ENCODE measurements around the gene KBTBD3.

The KBTBD3 gene, protein sequence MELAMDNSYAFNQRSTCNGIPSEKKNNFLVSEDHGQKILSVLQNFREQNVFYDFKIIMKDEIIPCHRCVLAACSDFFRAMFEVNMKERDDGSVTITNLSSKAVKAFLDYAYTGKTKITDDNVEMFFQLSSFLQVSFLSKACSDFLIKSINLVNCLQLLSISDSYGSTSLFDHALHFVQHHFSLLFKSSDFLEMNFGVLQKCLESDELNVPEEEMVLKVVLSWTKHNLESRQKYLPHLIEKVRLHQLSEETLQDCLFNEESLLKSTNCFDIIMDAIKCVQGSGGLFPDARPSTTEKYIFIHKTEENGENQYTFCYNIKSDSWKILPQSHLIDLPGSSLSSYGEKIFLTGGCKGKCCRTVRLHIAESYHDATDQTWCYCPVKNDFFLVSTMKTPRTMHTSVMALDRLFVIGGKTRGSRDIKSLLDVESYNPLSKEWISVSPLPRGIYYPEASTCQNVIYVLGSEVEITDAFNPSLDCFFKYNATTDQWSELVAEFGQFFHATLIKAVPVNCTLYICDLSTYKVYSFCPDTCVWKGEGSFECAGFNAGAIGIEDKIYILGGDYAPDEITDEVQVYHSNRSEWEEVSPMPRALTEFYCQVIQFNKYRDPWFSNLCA

DNA sequence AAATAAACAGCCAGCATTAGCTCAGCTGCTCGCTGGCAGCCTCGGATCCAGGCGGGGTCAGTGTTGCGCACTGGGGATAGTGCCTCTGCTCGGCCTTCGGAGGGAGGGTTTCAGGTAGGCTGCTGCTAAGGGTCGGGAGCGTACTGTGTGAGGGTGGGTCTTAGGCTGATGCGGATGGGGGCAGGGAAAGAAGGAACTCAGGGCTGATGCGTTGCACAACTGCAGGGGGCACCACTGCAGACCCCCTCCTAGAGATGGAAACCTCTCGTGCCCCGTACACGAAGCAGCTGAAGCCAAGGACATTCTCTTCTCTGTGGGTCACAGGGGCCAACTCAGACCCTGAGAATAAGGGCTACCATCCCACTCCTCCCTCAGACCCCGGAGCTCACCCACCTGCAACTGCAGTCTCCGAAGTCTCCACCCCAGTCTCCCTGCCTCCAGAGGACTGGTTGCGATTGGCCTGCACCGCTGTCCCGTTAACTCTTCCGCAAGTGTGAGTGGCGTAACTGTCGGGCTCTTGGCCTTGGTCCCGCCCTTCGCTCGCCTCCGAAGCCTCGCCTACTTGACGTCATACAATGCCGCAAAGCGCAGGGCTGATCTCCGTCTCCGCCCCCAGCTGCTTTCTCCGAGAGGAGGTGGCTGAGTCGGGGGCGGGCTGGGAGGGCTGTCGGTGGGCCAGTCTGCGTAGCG, at the start of gene KBTBD3:
Gene KBTBD3, minus strand, starts transcription at position 429 of the 690 bp plus-strand sequence. CDS start 18,250 bp downstream, outside the sequence.
- peak; percentile 92 to 96 for DNase-seq (ENCODE audit: low read depth in 2 of 2)

DNA sequence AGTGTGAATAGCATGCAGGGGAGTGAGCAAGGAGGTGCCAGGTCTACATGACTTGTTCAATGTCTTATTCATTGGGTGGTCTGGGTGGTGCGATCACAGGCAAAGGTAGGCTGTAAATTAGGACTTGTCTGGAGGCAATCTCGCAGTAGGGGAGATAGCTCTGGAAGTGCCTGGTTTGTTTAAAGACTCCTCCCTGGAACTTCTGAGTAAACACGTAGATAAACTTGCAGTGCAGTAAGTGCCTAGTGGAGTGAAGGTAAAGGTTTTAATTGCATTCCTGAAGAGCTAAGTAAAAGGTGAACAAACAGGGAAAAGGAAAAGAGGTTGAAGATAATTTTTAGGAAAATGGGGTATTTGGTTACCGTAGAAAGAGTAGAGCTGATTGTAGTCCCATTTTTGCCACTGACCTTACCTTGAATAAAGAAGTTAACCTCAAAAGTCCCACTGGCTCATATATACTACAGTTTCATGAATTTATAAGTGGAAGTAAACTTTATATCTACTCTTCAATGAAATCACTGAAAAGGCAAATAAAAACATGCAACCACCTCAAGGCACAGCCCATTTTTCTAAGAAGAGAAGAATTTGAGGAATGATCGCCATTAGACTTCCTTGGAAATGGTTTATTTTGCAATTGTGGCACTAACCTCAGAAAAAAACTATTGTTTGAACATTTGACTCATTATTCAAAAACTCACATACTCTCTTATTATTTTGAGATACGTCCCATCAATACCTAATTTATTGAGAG, 44.6 kb upstream of the KBTBD3 start:
- DNase-seq (ENCODE audit: low read depth in 2 of 2) = no peak

DNA sequence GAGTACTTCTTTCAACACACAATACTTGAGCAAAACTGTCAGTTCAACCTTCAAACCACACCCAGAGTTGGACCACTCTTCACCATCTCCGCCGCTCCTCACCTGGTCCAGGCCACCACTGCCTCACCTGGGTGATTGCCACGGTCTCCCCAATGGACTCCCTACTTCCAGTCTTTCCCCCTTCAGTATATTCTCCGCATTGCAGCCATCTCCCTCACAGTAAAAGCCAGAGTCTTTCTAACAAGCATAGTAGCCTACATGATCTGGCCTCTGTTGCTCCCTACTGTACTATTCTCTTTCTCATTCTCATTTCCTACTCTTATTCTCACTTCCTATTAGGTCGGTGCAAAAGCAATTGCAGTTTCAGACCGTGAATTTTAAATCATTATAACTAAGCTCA, 28.8 kb upstream of the KBTBD3 start:
- DNase-seq (ENCODE audit: low read depth in 2 of 2) = no peak

DNA sequence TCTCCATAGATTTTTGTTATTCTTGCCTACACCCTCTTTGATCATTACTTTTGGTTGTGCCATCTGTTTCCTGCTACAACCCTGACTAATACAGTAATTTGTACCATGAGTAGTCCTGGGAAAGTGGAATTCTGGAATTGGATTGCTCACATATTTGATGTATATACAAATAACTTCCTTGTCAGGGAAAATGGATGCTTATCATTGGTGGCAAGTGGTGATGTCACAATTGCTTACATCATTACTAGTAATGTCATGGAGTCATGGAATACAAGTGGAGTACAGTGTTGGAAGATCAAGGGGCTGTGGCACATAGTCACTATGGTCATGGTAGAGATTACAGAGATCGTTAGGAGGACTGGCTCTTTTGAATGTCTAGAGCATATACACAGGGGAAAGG, 24.7 kb upstream of the KBTBD3 start:
- no peak for DNase-seq (ENCODE audit: low read depth in 2 of 2)

DNA sequence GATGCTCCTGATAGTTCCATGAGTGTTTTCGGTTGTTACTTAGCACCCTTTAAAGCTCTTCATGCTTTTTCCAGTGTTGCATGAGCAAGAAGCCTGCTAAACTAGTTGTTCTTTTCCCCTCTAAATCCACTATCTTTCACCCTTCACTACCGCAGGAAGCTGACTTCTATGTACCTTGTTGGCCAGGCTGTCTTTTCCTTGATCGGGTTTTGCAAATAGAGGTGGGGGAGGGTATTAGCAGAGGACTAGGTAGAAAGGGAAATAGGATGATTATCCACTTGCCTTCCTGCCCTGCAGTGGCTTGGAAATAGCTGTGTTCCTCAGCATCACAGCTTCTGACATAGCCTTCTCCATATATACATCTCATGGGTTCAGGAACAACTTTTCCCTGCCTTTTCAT, 24.2 kb upstream of the KBTBD3 start:
- DNase-seq (ENCODE audit: low read depth in 2 of 2) = no peak

DNA sequence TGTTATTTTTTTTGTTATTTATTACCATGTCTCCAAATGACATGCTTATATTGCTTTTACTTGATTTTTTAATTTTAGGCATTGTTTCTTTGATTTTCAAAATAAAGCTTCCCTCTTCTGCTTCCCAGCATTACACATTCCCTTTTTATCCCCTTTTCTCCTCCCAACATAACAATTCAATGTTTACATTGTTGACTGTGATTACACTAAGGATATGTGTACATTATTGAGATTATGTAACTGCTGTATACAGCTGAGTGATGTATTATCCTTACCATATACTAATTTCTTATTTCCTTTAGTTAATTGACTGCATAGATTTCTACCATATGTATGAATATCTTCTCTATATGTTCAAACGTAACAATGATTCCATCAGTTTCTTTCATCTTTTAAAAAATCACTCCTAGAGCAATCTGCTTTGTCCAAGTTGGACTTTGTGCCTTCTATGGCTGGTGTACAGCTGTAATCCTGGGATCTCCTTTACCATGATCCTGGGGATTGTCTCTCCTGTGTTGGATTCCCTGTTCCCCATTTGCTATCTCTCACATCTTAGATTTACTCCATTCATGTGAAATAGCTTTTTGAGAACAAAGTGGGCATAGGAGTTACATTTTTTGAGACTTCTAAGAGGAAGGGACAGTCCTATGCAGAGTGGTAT, 21.9 kb upstream of the KBTBD3 start:
- DNase-seq (ENCODE audit: low read depth in 2 of 2) = no peak

DNA sequence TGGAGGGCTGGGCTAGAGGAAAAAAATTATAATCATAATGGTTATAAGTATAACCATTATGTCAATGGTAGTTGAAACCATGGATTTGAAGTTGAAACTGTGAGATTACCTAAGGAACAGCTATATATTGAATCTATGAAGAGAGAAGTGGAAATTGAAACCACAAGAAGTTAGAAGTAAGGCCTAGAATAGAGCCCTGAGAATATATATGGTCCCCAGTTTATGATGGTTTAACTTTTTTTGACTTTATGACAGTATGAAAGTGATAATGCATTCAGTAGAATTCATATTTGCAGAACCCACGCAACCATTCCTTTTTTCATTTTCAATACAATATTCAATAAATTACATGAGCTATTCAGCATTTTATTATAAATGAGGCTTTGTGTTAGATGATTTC, 15.3 kb upstream of the KBTBD3 start:
- no peak for DNase-seq (ENCODE audit: low read depth in 2 of 2)

DNA sequence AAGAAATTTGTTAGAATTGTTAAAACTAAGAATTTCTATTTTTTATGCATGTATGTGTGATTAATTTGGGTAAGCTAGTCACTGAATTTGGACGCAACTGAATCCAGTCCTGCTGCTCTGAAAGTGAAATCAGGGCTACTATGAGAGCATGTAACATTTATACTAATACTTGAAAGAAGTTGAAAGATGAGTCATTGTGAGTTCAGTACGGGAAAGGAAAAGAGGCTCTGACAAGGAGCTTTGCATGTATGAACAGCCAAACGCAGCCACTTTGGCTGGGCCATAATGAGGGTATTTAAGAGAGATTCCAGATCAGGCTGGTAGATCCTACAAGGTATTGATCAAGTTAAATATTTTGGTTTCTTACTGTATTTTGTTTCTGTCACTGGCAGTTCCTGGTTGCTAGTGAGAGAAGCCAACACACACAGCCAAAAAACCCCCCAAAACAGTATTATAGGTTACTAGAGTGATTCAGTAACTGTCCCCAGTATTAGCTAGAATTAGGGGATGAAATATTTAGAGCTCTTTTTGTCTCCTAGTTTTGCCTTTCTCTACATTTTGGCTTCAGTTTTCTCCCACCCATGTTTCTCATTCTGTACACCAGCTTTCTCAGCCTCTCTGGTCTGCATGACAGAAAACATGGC, 14.5 kb upstream of the KBTBD3 start:
- peak in 1 of 2 donors; percentile 14 for DNase-seq (ENCODE audit: low read depth in 2 of 2)

DNA sequence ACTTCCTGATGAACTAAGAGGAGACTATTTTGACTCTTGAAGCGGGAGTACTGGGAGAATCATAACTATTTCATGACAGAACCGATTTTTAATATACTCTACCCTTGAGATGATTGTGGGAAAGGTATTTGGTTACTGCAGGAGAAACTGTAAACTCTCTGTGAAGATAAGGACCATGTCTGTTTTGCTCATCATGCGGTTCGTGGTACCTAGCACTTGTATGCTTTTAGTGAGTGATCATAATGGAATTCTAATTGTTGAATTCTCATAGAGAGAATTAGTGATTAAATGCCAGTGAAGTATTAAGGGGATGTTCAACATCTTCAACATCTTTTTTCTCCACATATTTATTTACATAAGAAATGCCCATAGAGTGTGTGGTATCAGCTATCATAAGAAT, 11.7 kb upstream of the KBTBD3 start:
- DNase-seq (ENCODE audit: low read depth in 2 of 2) = no peak

DNA sequence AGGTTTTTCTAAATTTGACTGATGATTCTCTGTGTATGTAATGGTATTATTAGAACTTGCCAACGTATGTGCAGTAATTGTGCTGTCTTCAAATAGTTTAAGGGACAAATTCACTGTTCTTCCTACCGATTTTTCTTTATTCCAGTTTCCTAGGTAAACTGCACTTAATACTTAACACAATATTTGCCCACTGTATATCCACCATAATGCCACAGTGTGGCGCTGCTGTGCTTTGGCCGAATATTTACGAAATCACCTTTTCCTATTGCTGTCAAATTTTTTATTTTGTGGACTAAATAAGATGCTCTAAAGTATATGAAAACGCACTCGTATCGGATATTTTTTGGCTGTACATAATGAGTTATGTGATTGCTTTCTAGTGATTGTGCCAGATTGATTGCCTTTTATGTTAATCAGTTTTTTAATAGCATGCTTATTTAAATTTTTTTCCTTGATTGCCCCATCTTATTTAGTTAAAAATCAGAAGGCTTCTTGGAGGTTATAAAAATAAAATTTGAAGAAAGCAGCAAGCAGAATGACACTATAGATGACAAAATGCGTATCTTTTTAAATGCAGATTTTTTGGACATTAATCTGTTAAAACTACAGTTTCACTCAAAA, 10.8 kb upstream of the KBTBD3 start:
- peak; percentile 8 to 20 for DNase-seq (ENCODE audit: low read depth in 2 of 2)

DNA sequence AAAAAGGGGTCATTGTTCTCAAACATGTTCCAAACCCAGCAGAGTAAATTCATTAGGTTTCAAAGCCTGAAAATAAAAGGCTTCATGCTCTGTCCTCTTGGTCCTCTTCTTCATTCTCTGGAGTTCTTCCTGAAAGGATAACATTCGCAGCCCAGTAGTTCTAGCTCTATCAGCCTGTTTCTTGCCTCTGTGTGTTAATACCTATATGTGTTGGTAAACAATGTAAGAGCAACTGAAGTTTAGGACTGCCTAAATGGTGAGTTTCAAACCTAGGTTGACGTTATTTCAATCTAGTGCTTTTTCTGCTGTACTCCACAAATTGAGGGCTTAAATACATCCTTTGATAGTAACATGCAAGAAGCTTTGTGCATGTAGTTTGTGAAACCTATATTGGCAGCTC, 9.7 kb upstream of the KBTBD3 start:
- no peak for DNase-seq (ENCODE audit: low read depth in 2 of 2)

DNA sequence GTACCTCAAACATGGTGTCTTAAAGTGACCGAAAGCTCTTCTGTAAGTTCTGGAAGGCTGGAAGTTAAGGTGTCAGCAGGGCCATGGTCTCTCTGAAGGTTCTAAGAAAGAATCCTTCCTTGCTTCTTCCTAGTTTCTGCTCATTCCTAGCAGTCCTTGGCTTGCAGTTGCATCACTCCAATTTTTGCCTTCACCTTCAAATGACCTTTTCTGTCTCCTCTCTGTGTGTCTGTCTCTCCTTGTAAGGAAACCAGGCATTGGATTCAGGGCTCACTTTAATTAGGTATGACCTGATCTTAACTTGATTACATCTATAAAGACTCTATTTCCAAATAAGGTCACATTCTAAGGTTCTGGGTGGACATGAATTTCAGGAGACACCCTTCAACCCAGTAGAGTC, 9.0 kb upstream of the KBTBD3 start:
- DNase-seq (ENCODE audit: low read depth in 2 of 2) = no peak

DNA sequence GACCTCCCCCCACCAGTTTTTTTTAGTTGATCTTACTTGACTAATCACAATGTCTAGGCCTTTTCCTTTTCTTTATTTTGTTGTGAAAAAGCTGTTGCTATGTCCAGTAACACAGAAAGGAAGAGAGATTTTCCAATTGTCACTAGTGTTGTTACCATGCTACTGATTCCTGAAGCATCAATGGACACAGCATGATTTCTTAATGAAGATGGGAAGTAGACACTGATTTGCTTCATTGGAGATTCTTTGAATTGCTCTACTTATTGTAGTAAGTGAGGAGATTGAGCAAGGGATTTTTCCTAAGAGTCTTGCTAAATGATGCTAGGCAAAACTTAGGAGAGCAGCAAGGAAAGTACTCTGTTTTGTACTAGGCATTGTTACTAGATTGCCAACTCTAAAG, 4.9 kb upstream of the KBTBD3 start:
- no peak for DNase-seq (ENCODE audit: low read depth in 2 of 2)

DNA sequence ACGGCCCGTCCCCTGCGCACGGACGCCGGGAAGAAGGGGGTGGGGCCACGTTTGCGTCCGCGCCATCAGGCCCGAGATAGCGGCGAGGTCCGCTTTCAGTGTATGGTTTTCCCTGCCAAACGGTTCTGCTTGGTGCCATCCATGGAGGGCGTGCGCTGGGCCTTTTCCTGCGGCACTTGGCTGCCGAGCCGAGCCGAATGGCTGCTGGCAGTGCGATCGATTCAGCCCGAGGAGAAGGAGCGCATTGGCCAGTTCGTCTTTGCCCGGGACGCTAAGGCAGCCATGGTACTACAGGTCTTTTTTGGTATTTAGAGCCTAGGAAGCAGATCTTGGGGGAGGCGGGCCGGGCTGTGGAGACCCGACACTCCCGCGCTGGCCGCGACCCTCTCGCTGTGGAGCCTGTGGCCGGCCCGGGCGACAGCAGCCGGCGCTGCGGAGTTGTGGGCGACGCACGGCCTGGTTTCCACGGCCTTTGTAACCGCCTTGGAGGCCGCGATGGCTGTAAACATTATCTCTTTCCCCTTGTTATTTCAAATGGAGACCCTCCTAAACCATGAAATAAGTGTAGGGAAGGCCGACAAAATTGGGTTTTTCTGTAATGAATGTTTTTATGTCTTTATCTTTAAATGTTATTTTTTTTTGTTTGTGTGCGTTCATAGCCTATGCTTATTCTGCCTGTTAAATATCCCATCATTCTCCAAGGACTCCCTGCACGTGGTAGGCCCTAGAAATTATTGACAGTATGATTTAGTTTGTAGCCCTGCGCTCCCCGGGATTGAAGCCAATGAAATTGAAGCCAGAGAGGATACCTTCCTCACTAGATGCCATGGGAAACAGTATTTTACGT, 685 bp upstream of the KBTBD3 start, which contains the start of gene AASDHPPT:
Gene AASDHPPT, plus strand, starts transcription at position 54 of the 847 bp plus-strand sequence. Its CDS starts 49 bp downstream, at position 103.
- DNase-seq (ENCODE audit: low read depth in 2 of 2) = peak in 1 of 2 donors; percentile 10

DNA sequence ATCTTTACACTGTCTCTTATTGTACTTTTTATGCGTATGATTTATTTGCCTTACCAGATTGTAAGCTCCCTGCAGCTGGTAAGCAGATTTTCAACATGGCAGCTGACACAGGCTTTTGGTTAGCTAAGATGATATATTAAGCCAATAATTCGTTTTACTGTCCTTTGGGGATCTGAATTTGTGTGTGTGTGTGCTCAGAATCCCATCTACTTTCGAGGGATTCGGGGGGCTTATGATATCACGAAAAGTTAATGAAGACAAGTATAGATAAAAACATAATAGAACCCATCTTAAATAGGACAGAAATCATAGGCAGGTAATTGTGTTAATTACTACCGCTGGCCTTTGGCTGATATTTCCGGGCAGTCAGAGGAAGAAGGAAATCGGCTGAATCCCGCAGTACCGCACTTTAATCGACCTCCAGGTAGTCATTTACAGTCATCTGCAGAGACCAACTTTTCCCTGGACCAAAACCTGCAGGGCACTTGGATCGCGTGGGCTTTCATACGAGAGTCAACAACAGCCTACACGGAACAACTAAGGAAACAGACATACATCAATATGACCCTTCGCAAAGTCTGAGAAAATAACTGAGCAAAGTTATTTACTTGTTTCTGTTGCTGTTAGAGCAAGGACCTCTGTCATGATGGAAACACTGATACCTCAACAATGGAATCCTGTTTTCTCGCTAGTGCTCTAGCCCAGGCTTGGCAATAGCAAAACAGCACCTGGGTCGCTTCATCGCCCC, 802 bp downstream of the KBTBD3 start:
- no peak for DNase-seq (ENCODE audit: low read depth in 2 of 2)

DNA sequence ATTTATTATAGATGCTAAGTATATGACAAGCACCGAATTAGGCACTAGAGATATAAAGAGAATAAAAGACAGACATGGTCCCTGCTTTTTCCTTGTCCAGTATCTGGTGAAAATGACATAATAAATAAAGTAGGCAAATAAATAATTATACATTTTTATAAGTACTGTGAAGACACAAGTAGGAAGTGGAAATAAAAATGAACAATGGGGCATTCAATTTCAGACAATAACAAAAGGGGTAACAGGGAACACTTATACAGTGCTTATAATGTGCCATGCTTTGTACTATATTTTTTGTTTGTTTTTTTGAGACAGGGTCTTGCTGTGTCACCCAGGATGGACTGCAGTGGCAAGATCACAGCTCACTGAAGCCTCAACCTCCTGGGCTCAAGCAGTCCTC, 4.3 kb downstream of the KBTBD3 start:
- DNase-seq (ENCODE audit: low read depth in 2 of 2) = no peak

DNA sequence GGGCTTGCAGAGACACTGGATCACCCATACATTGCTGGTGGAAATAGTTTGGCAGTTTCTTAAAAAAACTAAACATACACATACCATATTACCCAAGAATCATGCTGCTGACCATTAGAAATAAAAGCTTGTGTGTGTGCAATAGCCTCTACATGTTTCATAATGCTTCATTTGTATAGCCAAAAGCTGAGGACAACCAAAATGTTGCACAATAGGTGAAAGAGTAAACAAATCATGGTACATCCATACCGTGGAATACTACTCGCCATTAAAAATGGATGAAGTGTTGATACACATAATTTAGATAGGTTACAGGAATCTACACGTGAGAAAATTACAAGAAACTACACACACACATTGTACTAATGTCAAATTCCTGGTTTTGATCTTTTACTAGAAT, 6.5 kb downstream of the KBTBD3 start:
- DNase-seq (ENCODE audit: low read depth in 2 of 2) = no peak

DNA sequence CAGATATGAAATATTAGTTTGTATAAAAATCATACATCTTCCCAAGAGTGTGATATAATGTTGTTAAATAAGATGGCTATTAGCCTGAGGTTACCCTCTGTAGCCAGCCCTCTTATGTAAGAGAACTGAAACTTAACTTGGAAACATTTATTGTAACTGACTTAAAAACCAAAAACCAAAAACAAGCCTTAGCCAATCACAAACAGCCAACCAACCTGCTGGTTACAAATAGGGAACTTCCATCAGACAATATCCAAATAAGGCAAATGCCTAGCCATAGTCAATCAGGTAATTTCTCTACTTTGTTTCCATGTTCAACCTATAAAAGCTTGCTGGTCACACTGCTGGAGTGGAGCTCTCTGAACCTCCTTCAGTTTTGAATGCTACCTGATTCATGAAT, 14.1 kb downstream of the KBTBD3 start:
- DNase-seq (ENCODE audit: low read depth in 2 of 2) = no peak
